GM23248 (cell line): ENCODE measurements around the gene SIGLEC15.

Experiments used
- EZH2 ChIP-seq: fragments of 200-600 bp; sonication (generic); IDR thresholded peaks from 2 replicates; pipeline ENCODE4 v1.6.1; 2018; ENCODE audit warnings: antibody characterized with exemption, mild to moderate bottlenecking; ENCODE audit not compliant: insufficient read depth, poor library complexity, severe bottlenecking
- EZH2phosphoT487 ChIP-seq: fragments of 200-600 bp; sonication (generic); IDR thresholded peaks from 2 replicates; pipeline ENCODE4 v1.6.1; 2018; ENCODE audit warnings: antibody characterized with exemption, moderate library complexity, mild to moderate bottlenecking, low read depth; ENCODE audit not compliant: insufficient read depth

GRCh38 chr18:45863469-45863868, 38.0 kb downstream of the SIGLEC15 start:
- TF ChIP-seq EZH2 (no peak), EZH2phosphoT487 (no peak)
